ENCODE results near the gene ALPL. TPM values are rescaled to one million over a fixed set of nuclear protein-coding genes. Genes with fewer than 3 reads are reported as not detected.
A peak's percentile ranks its signal among the peaks of the same experiment; 100 is the strongest.

Gene ALPL
- total RNA-seq, 1 experiment from 2014 or later = 84.8 TPM

GRCh38 chr1:21564521-21565095, 55.4 kb downstream of the ALPL start:
- Mint-ChIP-seq H3K27me3 (ENCODE audit: low read depth) (no peaks in the 10 kb centered on the region), H3K9me3 (no peaks in the 10 kb centered on the region), H3K4me1 (peaks cover 8 to 12% of the 10 kb centered on the region in 2 experiments; a peak in 3 of 4 replicates), H3K4me3 (no peak overlapping the region), H3K36me3 (ENCODE audit: insufficient read depth in 1 of 3, low read depth in 3 of 3) (peaks cover 0 to 20% (median under 1%) of the 10 kb centered on the region in 3 experiments; a peak in 5 of 7 replicates), H3K27ac (peak overlapping the region in 1 of 3 experiments; percentile 50; a peak in 1 of 7 replicates)
- H3T11ph ChIP-seq (ENCODE audit: low read length) = no peak overlapping the region
- no peak overlapping the region for H2BK5ac ChIP-seq (ENCODE audit: insufficient read length, low read length)
- no peak overlapping the region for H3K56ac ChIP-seq (ENCODE audit: insufficient read length, low read depth, low read length)
- H3K79me2 ChIP-seq (ENCODE audit: insufficient read depth, low read length) = no peaks in the 10 kb centered on the region
- H3K14ac ChIP-seq (ENCODE audit: insufficient read depth, low read length) = no peak overlapping the region
- no peaks in the 10 kb centered on the region for H3K27me3 ChIP-seq (ENCODE audit: insufficient read depth, low read length)
- H3K18ac ChIP-seq (ENCODE audit: insufficient read length, low read depth, low read length) = no peak overlapping the region
- no peak for TF ChIP-seq CTCF (conservative IDR thresholded peaks at IDR 0.05)
- no peaks in the 10 kb centered on the region for H3K9me3 ChIP-seq (ENCODE audit: control insufficient read depth, low read depth, low read length)
- no peaks in the 10 kb centered on the region for H3K23me2 ChIP-seq (ENCODE audit: insufficient read length, low read depth, low read length, poor library complexity, severe bottlenecking)
- no peaks in the 10 kb centered on the region for H3K79me1 ChIP-seq (ENCODE audit: insufficient read depth, low read depth, low read length, poor library complexity, severe bottlenecking)
- H3K23ac ChIP-seq (ENCODE audit: insufficient read length, low read depth, low read length) = no peak overlapping the region
- no peak overlapping the region for H4K5ac ChIP-seq (ENCODE audit: insufficient read length, low read depth, low read length)
- no peak overlapping the region for H4K91ac ChIP-seq (ENCODE audit: insufficient read length, low read depth, low read length)
- H2BK15ac ChIP-seq (ENCODE audit: low read depth, low read length) = no peak overlapping the region
- no peak overlapping the region for H2AFZ ChIP-seq (ENCODE audit: low read length)
- H3K4me1 ChIP-seq (ENCODE audit: insufficient read depth, low read length) = no peaks in the 10 kb centered on the region
- no peak overlapping the region for H2BK12ac ChIP-seq (ENCODE audit: insufficient read length, low read depth, low read length)
- no peak overlapping the region for H2BK120ac ChIP-seq (ENCODE audit: low read depth, low read length, poor library complexity, severe bottlenecking)
- no peak overlapping the region for H2BK20ac ChIP-seq (ENCODE audit: low read depth, low read length, poor library complexity, severe bottlenecking)
- no peak overlapping the region for H2AK5ac ChIP-seq (ENCODE audit: insufficient read length, low read length)
- H3K4ac ChIP-seq (ENCODE audit: low read depth, low read length) = no peak overlapping the region
- no peak overlapping the region for H3K4me2 ChIP-seq (ENCODE audit: insufficient read depth, insufficient read length, low read length)
- WGBS (ENCODE audit: extremely low coverage, insufficient read length, low lambda C conversion rate) = no CpG with 5 or more reads among the region's 14 CpGs
- no peak overlapping the region for H3K27ac ChIP-seq (ENCODE audit: insufficient read length, low read depth, low read length)
- DNase-seq = no peak
- H3K9ac ChIP-seq (ENCODE audit: extremely low read depth, insufficient read length, low read length) = no peak overlapping the region
- no peak overlapping the region for H4K8ac ChIP-seq (replicated peaks; ENCODE audit: insufficient read length, low read depth, low read length)
- no peaks in the 10 kb centered on the region for H4K20me1 ChIP-seq (ENCODE audit: control insufficient read depth, insufficient read depth, insufficient read length)
